Endodermal cell (in vitro differentiated cells): Measurements from ENCODE around the gene KAT2A. TPM values are rescaled to one million over a fixed set of nuclear protein-coding genes. Genes with fewer than 3 reads are reported as not detected.

Experiments
- DNase-seq: peaks from one replicate; pipeline ENCODE4 v3.0.0-alpha.2; 2017
- H3K27ac ChIP-seq: 2 replicates; pipeline ENCODE4 v1.5.1; 2013; ENCODE audit warnings: mild to moderate bottlenecking, low read depth, low read length, moderate library complexity
- H3K27me3 ChIP-seq: 2 replicates; pipeline ENCODE4 v1.6.1; 2013; ENCODE audit warnings: mild to moderate bottlenecking, low read length, moderate library complexity; ENCODE audit not compliant: insufficient read depth, control insufficient read depth, poor library complexity, severe bottlenecking
- H3K36me3 ChIP-seq: 2 replicates; pipeline ENCODE4 v1.7.0; 2013; ENCODE audit warnings: mild to moderate bottlenecking, low read length, moderate library complexity; ENCODE audit not compliant: control insufficient read depth, insufficient read depth
- H3K4me1 ChIP-seq: one replicate; pipeline ENCODE4 v1.7.0; 2013; ENCODE audit warnings: low read length; ENCODE audit not compliant: control insufficient read depth, insufficient read depth
- H3K4me3 ChIP-seq: 2 replicates; pipeline ENCODE4 v1.5.1; 2013; ENCODE audit warnings: mild to moderate bottlenecking, low read length, moderate library complexity
- H3K9ac ChIP-seq: 2 replicates; pipeline ENCODE4 v1.6.1; 2013; ENCODE audit warnings: mild to moderate bottlenecking, low read length, moderate library complexity; ENCODE audit not compliant: poor library complexity, severe bottlenecking; ENCODE audit errors: extremely low read depth
- H3K9me3 ChIP-seq: 2 replicates; pipeline ENCODE4 v1.6.1; 2013; ENCODE audit warnings: mild to moderate bottlenecking, low read length, moderate library complexity; ENCODE audit not compliant: control insufficient read depth
- H3K27ac Mint-ChIP-seq: 2 replicates; pipeline ENCODE4 v1.8.0; 2020; ENCODE audit warnings: mixed read lengths
- H3K27me3 Mint-ChIP-seq: 2 replicates; pipeline ENCODE4 v1.8.0; 2021; ENCODE audit warnings: mild to moderate bottlenecking, mixed read lengths; ENCODE audit not compliant: insufficient read depth
- H3K36me3 Mint-ChIP-seq: 2 replicates; pipeline ENCODE4 v1.8.0; 2020; ENCODE audit warnings: low read depth, mixed read lengths
- H3K4me1 Mint-ChIP-seq: 2 replicates; pipeline ENCODE4 v1.8.0; 2020; ENCODE audit warnings: mixed read lengths
- H3K4me3 Mint-ChIP-seq: 2 replicates; pipeline ENCODE4 v1.8.0; 2020; ENCODE audit warnings: mild to moderate bottlenecking, moderate library complexity, mixed read lengths
- H3K9me3 Mint-ChIP-seq: 2 replicates; pipeline ENCODE4 v1.8.0; 2020; ENCODE audit warnings: mild to moderate bottlenecking, mixed read lengths
- WGBS, 2 experiments: methylation state at CpG; one replicate each; pipeline versions ENCODE4 v1.1.5 to v1.1.7; 2013; ENCODE audit warnings: missing lambda C conversion rate in 2 of 2, mixed read lengths in 1 of 2; ENCODE audit not compliant: insufficient coverage in 1 of 2, insufficient read length in 1 of 2; 5-methylcytosine and 5-hydroxymethylcytosine counted together
- total RNA-seq, 2 donors: library from RNA; stranded (reverse); fragmentation: NEBNext Ultra II Directional in 1 of 2; extraction: Animal tissue kit (Norgen Biotek cat#: 25700) in 1 of 2; gene quantifications; 2 replicates in 1 of 2; 3 replicates in 1 of 2; pipeline ENCODE4 v1.2.1, GENCODE V29; 2021
- TF ChIP-seq, protein P1 (sequence below): fragments of 200-600 bp; sonication (generic); conservative IDR thresholded peaks from 2 replicates; pipeline ENCODE4 v1.5.0; 2021; ENCODE audit warnings: antibody characterized with exemption, mild to moderate bottlenecking

The KAT2A gene
- total RNA-seq, 2 donors from 2014 or later, result 48.0 to 57.6 TPM

DNA sequence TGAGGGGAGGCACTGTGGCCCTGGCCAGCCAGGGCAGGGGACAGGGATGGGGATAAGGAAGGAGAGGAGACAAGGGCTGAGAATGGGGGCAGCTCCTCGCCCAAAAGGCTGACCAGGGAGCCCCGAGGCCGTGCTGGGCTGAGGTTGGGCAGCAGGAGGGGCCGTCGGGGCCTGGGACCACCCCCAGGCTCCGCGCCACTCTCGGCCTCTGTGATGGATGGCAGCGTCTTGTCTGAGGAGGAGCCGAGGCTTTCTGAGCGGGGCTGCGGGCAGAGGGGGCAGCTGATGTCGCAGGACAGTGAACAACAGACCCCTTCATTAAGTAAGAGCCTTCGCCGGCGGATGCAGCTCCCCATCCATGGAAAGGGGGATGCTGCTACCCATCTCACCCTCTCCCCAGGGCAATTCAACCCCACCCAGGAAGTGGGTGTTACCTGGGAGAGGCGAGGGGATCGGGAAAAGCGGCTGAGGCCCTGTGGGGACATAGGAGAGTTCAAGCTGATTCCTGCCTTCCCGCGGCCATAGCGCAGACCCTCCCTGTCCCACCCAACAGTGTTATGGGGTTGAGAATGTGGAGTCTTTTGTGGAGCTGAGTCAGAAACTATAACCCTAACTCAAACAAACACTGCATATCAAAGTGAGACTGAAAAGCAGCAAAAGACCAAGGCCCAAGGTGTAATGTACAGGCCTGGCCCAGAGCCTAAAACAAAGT, 42.7 kb upstream of the KAT2A start:
- H3K9me3 Mint-ChIP-seq, result no peaks in the 10 kb centered on the region
- Histone ChIP-seq H3K4me3 (no peak overlapping the region), H3K9me3 (no peaks in the 10 kb centered on the region), H3K27ac (no peak overlapping the region), H3K36me3 (no peaks in the 10 kb centered on the region), H3K9ac (no peak overlapping the region), H3K4me1 (peaks cover 2% of the 10 kb centered on the region), H3K27me3 (no peaks in the 10 kb centered on the region)
- H3K4me3 Mint-ChIP-seq, result no peak overlapping the region
- peaks cover 2% of the 10 kb centered on the region for H3K27me3 Mint-ChIP-seq
- no peaks in the 10 kb centered on the region for H3K4me1 Mint-ChIP-seq
- WGBS, 2 experiments, result 93 to 94% methylated on average over 5 to 19 of the region's 22 CpGs
- H3K27ac Mint-ChIP-seq, result no peak overlapping the region
- H3K36me3 Mint-ChIP-seq, result no peaks in the 10 kb centered on the region
- DNase-seq, result no peak
- TF ChIP-seq, protein P1, sequence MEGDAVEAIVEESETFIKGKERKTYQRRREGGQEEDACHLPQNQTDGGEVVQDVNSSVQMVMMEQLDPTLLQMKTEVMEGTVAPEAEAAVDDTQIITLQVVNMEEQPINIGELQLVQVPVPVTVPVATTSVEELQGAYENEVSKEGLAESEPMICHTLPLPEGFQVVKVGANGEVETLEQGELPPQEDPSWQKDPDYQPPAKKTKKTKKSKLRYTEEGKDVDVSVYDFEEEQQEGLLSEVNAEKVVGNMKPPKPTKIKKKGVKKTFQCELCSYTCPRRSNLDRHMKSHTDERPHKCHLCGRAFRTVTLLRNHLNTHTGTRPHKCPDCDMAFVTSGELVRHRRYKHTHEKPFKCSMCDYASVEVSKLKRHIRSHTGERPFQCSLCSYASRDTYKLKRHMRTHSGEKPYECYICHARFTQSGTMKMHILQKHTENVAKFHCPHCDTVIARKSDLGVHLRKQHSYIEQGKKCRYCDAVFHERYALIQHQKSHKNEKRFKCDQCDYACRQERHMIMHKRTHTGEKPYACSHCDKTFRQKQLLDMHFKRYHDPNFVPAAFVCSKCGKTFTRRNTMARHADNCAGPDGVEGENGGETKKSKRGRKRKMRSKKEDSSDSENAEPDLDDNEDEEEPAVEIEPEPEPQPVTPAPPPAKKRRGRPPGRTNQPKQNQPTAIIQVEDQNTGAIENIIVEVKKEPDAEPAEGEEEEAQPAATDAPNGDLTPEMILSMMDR, result no peak

DNA sequence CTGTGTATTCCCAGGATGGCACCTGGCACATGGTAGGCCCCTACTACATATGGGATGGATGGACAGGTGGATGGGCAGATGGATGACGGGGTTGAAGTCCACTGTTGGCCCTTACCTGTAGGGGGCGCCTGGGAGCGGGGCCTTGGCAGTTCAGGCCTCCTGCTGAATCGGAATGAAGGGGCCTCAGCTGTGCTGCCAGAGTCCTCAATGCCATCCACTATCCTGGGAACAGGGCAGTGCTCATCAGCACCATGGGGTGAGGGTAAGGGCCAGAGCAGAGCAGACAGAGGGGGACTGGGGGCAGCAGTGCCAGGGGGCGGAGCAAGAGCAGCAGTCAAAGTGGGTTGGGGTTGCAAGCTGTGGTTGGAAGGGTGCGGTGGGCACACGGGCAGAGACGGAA, 41.9 kb upstream of the KAT2A start:
- H3K27ac Mint-ChIP-seq, result peak overlapping the region; percentile 26
- no peaks in the 10 kb centered on the region for H3K9me3 ChIP-seq
- no peak overlapping the region for H3K4me3 Mint-ChIP-seq
- H3K9me3 Mint-ChIP-seq, result no peaks in the 10 kb centered on the region
- no peaks in the 10 kb centered on the region for H3K4me1 Mint-ChIP-seq
- no peak overlapping the region for H3K27ac ChIP-seq
- no peaks in the 10 kb centered on the region for H3K36me3 ChIP-seq
- H3K4me3 ChIP-seq, result no peak overlapping the region
- DNase-seq, result peak; percentile 95
- H3K27me3 ChIP-seq, result no peaks in the 10 kb centered on the region
- 68 to 84% methylated on average over 5 to 8 of the region's 8 CpGs for WGBS, 2 experiments
- peaks cover 2% of the 10 kb centered on the region for H3K4me1 ChIP-seq
- peaks cover 2% of the 10 kb centered on the region for H3K27me3 Mint-ChIP-seq
- TF ChIP-seq, protein P1, result peak; percentile 86
- H3K36me3 Mint-ChIP-seq, result no peaks in the 10 kb centered on the region
- H3K9ac ChIP-seq, result no peak overlapping the region

DNA sequence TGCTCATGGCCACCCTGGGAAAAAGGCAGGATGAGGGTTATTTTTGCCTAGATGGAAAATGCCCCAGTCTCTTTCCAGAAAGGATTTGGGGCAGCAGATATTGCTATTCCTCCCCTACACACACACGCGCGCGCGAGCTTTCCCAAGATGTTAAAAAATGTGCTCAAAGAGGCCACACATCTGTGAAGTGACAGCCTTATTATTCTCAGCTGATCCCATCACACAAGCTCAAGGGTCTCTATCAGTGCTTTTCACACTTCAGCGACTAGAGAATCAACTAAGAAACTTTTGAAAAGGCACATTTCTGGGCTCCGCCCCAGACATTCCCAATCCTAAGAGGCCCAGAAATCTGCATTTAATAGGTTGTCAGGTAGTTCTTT, 39.4 kb upstream of the KAT2A start:
- TF ChIP-seq, protein P1, result no peak
- DNase-seq, result no peak
- WGBS, 2 experiments, result 95 to 96% methylated on average over 7 of the region's 7 CpGs
- Histone ChIP-seq H3K9ac (no peak overlapping the region), H3K4me3 (no peak overlapping the region), H3K27me3 (no peaks in the 10 kb centered on the region), H3K4me1 (peaks cover 3% of the 10 kb centered on the region), H3K9me3 (no peaks in the 10 kb centered on the region), H3K27ac (no peak overlapping the region), H3K36me3 (no peaks in the 10 kb centered on the region)
- H3K4me3 Mint-ChIP-seq, result no peak overlapping the region
- H3K9me3 Mint-ChIP-seq, result no peaks in the 10 kb centered on the region
- no peaks in the 10 kb centered on the region for H3K36me3 Mint-ChIP-seq
- no peaks in the 10 kb centered on the region for H3K27me3 Mint-ChIP-seq
- peak overlapping the region; percentile 28 for H3K27ac Mint-ChIP-seq
- H3K4me1 Mint-ChIP-seq, result peaks cover 7% of the 10 kb centered on the region
